ENCODE results near the gene SNTG2.

Gene SNTG2

DNA sequence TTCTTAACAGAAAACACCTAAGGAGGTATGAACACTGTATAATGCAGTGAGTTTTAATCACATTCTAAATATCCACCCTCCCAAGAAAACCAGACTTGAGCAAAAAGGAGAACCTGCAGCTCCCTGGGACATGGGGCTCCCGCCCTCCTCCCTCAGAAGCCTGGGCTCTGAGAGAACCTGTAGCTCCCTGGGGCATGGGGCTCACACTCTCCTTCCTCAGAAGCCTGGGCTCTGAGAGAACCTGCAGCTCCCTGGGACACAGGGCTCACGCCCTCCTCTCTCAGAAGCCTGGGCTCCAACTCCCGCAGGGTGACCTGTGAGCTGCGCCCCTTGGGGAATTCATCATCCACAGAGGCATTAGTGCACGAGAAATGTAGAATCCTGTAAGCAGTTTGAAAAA, 222.9 kb downstream of the SNTG2 start:
- Histone ChIP-seq H3K27ac (no peak overlapping the region), H3K9ac (ENCODE audit: insufficient read length) (no peak overlapping the region), H3K4me3 (no peak overlapping the region), H3K9me3 (ENCODE audit: low read depth, low read length) (no peaks in the 10 kb centered on the region), H3K36me3 (ENCODE audit: insufficient read depth, low read length) (no peaks in the 10 kb centered on the region)
- TF ChIP-seq EZH2 (IDR thresholded peaks at IDR 0.05) (no peak), FOXP2 (optimal IDR thresholded peaks at IDR 0.05; ENCODE audit: control extremely low read depth, extremely low read length, insufficient read depth) (no peak), POLR2AphosphoS5 (IDR thresholded peaks at IDR 0.05; ENCODE audit: borderline replicate concordance, low read depth, low read length) (no peak)
- no peak for DNase-seq (ENCODE audit: low read depth, low spot score)

DNA sequence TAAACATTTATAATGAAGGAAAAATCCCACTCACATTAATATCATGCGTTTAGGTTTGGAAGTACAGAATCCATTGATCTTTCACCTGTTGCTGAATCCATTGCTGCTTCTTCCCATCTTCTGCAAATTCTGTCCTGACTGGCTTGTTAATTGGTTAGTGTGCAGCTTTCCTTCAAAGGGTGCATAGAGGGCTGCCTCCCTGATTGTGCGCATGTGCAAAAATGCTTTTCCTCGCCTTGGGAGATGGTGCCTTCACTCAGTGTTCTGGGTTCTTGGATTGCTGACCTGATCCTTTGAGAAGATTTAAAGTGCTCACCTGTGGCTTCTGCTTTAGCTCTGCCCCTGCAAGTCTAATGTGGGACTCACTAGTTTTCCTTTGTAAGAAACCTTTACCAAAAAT, 231.2 kb downstream of the SNTG2 start:
- Histone ChIP-seq H3K27ac (no peak overlapping the region), H3K9ac (ENCODE audit: insufficient read length) (no peak overlapping the region), H3K4me3 (no peak overlapping the region), H3K9me3 (ENCODE audit: low read depth, low read length) (no peaks in the 10 kb centered on the region), H3K36me3 (ENCODE audit: insufficient read depth, low read length) (no peaks in the 10 kb centered on the region)
- TF ChIP-seq EZH2 (IDR thresholded peaks at IDR 0.05) (no peak), FOXP2 (optimal IDR thresholded peaks at IDR 0.05; ENCODE audit: control extremely low read depth, extremely low read length, insufficient read depth) (no peak), POLR2AphosphoS5 (IDR thresholded peaks at IDR 0.05; ENCODE audit: borderline replicate concordance, low read depth, low read length) (no peak)
- DNase-seq (ENCODE audit: low read depth, low spot score), result no peak

GRCh38 chr2:1183300-1183699, 232.7 kb downstream of the SNTG2 start:
- no peaks in the 10 kb centered on the region for H3K9me3 ChIP-seq (ENCODE audit: low read depth, low read length)
- no peak overlapping the region for H3K27ac ChIP-seq
- no peak overlapping the region for H3K9ac ChIP-seq (ENCODE audit: insufficient read length)
- no peak for DNase-seq (ENCODE audit: low read depth, low spot score)
- TF ChIP-seq FOXP2 (optimal IDR thresholded peaks at IDR 0.05; ENCODE audit: control extremely low read depth, extremely low read length, insufficient read depth) (no peak), EZH2 (IDR thresholded peaks at IDR 0.05) (no peak), POLR2AphosphoS5 (IDR thresholded peaks at IDR 0.05; ENCODE audit: borderline replicate concordance, low read depth, low read length) (no peak)
- H3K36me3 ChIP-seq (ENCODE audit: insufficient read depth, low read length), result no peaks in the 10 kb centered on the region
- no peak overlapping the region for H3K4me3 ChIP-seq

- TF ChIP-seq FOXP2 (optimal IDR thresholded peaks at IDR 0.05; ENCODE audit: control extremely low read depth, extremely low read length, insufficient read depth), result no peak
- TF ChIP-seq EZH2 (IDR thresholded peaks at IDR 0.05), result no peak
- TF ChIP-seq POLR2AphosphoS5 (IDR thresholded peaks at IDR 0.05; ENCODE audit: borderline replicate concordance, low read depth, low read length), result no peak
- H3K9me3 ChIP-seq (ENCODE audit: low read depth, low read length), result no peaks in the 10 kb centered on the region
- H3K36me3 ChIP-seq (ENCODE audit: insufficient read depth, low read length), result no peaks in the 10 kb centered on the region
- no peak overlapping the region for H3K27ac ChIP-seq
- H3K9ac ChIP-seq (ENCODE audit: insufficient read length), result no peak overlapping the region
- DNase-seq (ENCODE audit: low read depth, low spot score), result no peak
- H3K4me3 ChIP-seq, result no peak overlapping the region
Measured at GRCh38 chr2:1186421-1186820, 235.8 kb downstream of the SNTG2 start.

DNA sequence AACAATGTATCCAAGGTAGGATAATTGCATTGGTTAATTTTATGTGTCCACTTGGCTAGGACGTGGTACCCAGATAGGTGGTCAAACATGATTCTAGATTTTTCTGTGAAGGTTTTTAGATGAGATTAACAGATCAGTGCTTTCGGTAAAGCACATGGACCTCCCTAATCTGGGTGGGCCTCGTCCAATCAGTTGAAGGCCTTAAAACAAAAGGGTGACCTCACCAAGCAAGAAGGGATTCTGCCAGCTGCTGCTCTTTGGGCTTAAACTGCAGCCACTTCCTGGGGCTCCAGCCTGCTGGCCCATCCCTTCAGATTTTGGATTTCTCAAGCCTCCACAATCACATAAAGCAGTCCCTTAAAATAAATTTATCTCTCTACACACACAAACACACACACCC, 236.5 kb downstream of the SNTG2 start:
- no peaks in the 10 kb centered on the region for H3K9me3 ChIP-seq (ENCODE audit: low read depth, low read length)
- TF ChIP-seq POLR2AphosphoS5 (IDR thresholded peaks at IDR 0.05; ENCODE audit: borderline replicate concordance, low read depth, low read length) (no peak), FOXP2 (optimal IDR thresholded peaks at IDR 0.05; ENCODE audit: control extremely low read depth, extremely low read length, insufficient read depth) (no peak), EZH2 (IDR thresholded peaks at IDR 0.05) (no peak)
- no peak overlapping the region for H3K27ac ChIP-seq
- no peak overlapping the region for H3K4me3 ChIP-seq
- H3K9ac ChIP-seq (ENCODE audit: insufficient read length), result no peak overlapping the region
- H3K36me3 ChIP-seq (ENCODE audit: insufficient read depth, low read length), result no peaks in the 10 kb centered on the region
- no peak for DNase-seq (ENCODE audit: low read depth, low spot score)

DNA sequence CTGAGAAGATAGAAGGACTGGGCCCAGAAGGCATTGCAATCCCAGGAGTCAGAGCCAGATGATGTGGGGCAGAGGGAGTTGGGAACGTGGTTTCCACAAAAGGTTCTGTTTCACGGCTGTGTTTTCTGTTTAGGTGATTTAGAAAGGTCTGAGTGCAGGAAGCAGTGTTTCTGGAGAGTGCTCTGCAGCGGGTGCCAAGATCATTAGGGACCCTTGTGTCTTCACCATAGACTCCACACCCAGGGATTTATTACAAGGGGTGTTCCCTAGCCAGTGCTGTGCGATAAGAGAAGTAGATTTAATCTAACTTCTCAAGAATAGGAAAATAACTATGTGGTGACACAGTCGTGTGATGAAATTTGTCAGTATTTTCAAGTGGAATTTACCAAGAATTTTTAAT, 241.5 kb downstream of the SNTG2 start:
- H3K9me3 ChIP-seq (ENCODE audit: low read depth, low read length), result no peaks in the 10 kb centered on the region
- no peak for TF ChIP-seq POLR2AphosphoS5 (IDR thresholded peaks at IDR 0.05; ENCODE audit: borderline replicate concordance, low read depth, low read length)
- no peak for TF ChIP-seq FOXP2 (optimal IDR thresholded peaks at IDR 0.05; ENCODE audit: control extremely low read depth, extremely low read length, insufficient read depth)
- TF ChIP-seq EZH2 (IDR thresholded peaks at IDR 0.05), result no peak
- no peaks in the 10 kb centered on the region for H3K36me3 ChIP-seq (ENCODE audit: insufficient read depth, low read length)
- DNase-seq (ENCODE audit: low read depth, low spot score), result no peak
- no peak overlapping the region for H3K27ac ChIP-seq
- H3K4me3 ChIP-seq, result no peak overlapping the region
- H3K9ac ChIP-seq (ENCODE audit: insufficient read length), result no peak overlapping the region

GRCh38 chr2:1193801-1194200, 243.2 kb downstream of the SNTG2 start:
- TF ChIP-seq FOXP2 (optimal IDR thresholded peaks at IDR 0.05; ENCODE audit: control extremely low read depth, extremely low read length, insufficient read depth) (no peak), EZH2 (IDR thresholded peaks at IDR 0.05) (no peak), POLR2AphosphoS5 (IDR thresholded peaks at IDR 0.05; ENCODE audit: borderline replicate concordance, low read depth, low read length) (no peak)
- no peak overlapping the region for H3K9ac ChIP-seq (ENCODE audit: insufficient read length)
- no peak for DNase-seq (ENCODE audit: low read depth, low spot score)
- H3K9me3 ChIP-seq (ENCODE audit: low read depth, low read length), result no peaks in the 10 kb centered on the region
- H3K27ac ChIP-seq, result no peak overlapping the region
- no peaks in the 10 kb centered on the region for H3K36me3 ChIP-seq (ENCODE audit: insufficient read depth, low read length)
- no peak overlapping the region for H3K4me3 ChIP-seq

DNA sequence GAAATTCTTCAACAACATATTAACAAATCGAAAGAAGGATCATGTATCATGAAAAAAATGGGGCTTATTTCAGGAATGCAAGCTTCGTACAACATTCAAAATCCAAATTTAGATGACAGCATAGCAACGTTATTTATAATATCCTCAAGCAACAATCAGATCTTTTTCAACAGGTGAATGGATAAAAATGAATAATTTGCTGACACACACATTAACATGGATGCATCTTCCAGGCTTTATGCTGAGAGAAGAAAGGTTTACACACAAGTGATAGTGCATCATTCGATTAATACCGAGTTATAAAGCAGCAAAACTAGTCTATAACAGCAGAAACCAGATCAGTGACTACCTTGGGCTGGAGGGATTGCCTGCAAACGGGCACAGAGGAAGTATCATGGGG, 253.1 kb downstream of the SNTG2 start:
- H3K27ac ChIP-seq, result no peak overlapping the region
- H3K4me3 ChIP-seq, result no peak overlapping the region
- no peak overlapping the region for H3K9ac ChIP-seq (ENCODE audit: insufficient read length)
- no peak for DNase-seq (ENCODE audit: low read depth, low spot score)
- no peak for TF ChIP-seq POLR2AphosphoS5 (IDR thresholded peaks at IDR 0.05; ENCODE audit: borderline replicate concordance, low read depth, low read length)
- no peaks in the 10 kb centered on the region for H3K9me3 ChIP-seq (ENCODE audit: low read depth, low read length)
- no peaks in the 10 kb centered on the region for H3K36me3 ChIP-seq (ENCODE audit: insufficient read depth, low read length)

DNA sequence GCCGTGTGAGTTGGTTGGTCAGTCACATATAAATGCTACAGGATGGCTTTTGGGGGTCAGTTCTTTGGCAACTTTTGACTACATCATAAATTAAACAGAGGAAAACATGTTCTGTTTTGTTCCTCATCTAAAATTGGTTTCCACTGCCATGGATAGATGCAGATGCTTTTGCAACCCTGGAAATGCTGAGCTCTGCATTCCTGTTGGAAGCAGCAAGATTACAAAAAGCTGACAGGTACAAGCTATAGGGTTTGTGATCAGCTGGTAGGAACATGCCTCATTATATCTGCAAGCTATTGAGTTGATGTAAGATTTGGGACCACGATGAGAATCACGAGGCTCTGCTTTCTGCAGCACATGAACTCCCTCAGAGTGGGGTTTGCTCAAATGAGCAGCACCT, 255.2 kb downstream of the SNTG2 start:
- no peak overlapping the region for H3K9ac ChIP-seq (ENCODE audit: insufficient read length)
- DNase-seq (ENCODE audit: low read depth, low spot score), result no peak
- TF ChIP-seq FOXP2 (optimal IDR thresholded peaks at IDR 0.05; ENCODE audit: control extremely low read depth, extremely low read length, insufficient read depth) (no peak), EZH2 (IDR thresholded peaks at IDR 0.05) (no peak), POLR2AphosphoS5 (IDR thresholded peaks at IDR 0.05; ENCODE audit: borderline replicate concordance, low read depth, low read length) (no peak)
- H3K9me3 ChIP-seq (ENCODE audit: low read depth, low read length), result no peaks in the 10 kb centered on the region
- H3K4me3 ChIP-seq, result no peak overlapping the region
- no peak overlapping the region for H3K27ac ChIP-seq
- no peaks in the 10 kb centered on the region for H3K36me3 ChIP-seq (ENCODE audit: insufficient read depth, low read length)
